ENCODE measurements around the gene C19orf73. TPM values are rescaled to one million over a fixed set of nuclear protein-coding genes. Genes with fewer than 3 reads are reported as not detected.

Gene C19orf73
- total RNA-seq, 4 donors from 2014 or later: 4.9 to 11.2 (median 8.9) TPM

- 15 to 16% methylated on average over 16 of the region's 16 CpGs for WGBS, 2 donors
- intact Hi-C loops (cut with DNase I; ENCODE audit: low total_unique reads): no loop called here
- DNase-seq (ENCODE audit: low spot score in 2 of 2): no peak
- H3K4me3 ChIP-seq (ENCODE audit: low read depth, poor library complexity, severe bottlenecking): no peak overlapping the region
- TF ChIP-seq POLR2A (IDR thresholded peaks at IDR 0.05) (no peak), CTCF (IDR thresholded peaks at IDR 0.05) (no peak)
Measured at GRCh38 chr19:49120325-49120683, 1.4 kb upstream of the C19orf73 start.

GRCh38 chr19:49119411-49120324, 725 bp upstream of the C19orf73 start, which contains the start of gene PPFIA3:
Gene PPFIA3 (plus strand): TSS chr19:49119544. CDS start chr19:49127874, 8,330 bp downstream.
- TF ChIP-seq POLR2A (IDR thresholded peaks at IDR 0.05) (no peak), CTCF (IDR thresholded peaks at IDR 0.05) (no peak)
- intact Hi-C loops (cut with DNase I; ENCODE audit: low total_unique reads): no loop called here
- 0 to 1% methylated on average over 7 to 44 of the region's 90 CpGs for WGBS, 2 donors
- peak within 1 kb of the TSS; percentile 36 for H3K4me3 ChIP-seq (ENCODE audit: low read depth, poor library complexity, severe bottlenecking)
- peak in 1 of 2 donors; percentile 94 for DNase-seq (ENCODE audit: low spot score in 2 of 2)

- 51 to 52% methylated on average over 19 to 24 of the region's 26 CpGs for WGBS, 2 donors
- no peak for DNase-seq (ENCODE audit: low spot score in 2 of 2)
- intact Hi-C loops (cut with DNase I; ENCODE audit: low total_unique reads): no loop called here
- peak overlapping the region; percentile 30 for H3K4me3 ChIP-seq (ENCODE audit: low read depth, poor library complexity, severe bottlenecking)
- TF ChIP-seq POLR2A (IDR thresholded peaks at IDR 0.05): no peak
- TF ChIP-seq CTCF (IDR thresholded peaks at IDR 0.05): no peak
Measured at GRCh38 chr19:49117677-49118564, 1.0 kb downstream of the C19orf73 start.

GRCh38 chr19:49116544-49116943, 2.4 kb downstream of the C19orf73 start:
- no peak overlapping the region for H3K4me3 ChIP-seq (ENCODE audit: low read depth, poor library complexity, severe bottlenecking)
- intact Hi-C loops (cut with DNase I; ENCODE audit: low total_unique reads): no loop called here
- TF ChIP-seq POLR2A (IDR thresholded peaks at IDR 0.05): no peak
- TF ChIP-seq CTCF (IDR thresholded peaks at IDR 0.05): no peak
- 58 to 75% methylated on average over 1 of the region's 1 CpG for WGBS, 2 donors
- no peak for DNase-seq (ENCODE audit: low spot score in 2 of 2)

- no peak for TF ChIP-seq CTCF (IDR thresholded peaks at IDR 0.05)
- no peak for TF ChIP-seq POLR2A (IDR thresholded peaks at IDR 0.05)
- 14 to 16% methylated on average over 25 to 39 of the region's 68 CpGs for WGBS, 2 donors
- DNase-seq (ENCODE audit: low spot score in 2 of 2): peak; percentile 52 to 91
- intact Hi-C loops (cut with DNase I; ENCODE audit: low total_unique reads): no loop called here
- H3K4me3 ChIP-seq (ENCODE audit: low read depth, poor library complexity, severe bottlenecking): peak overlapping the region; percentile 52
Measured at GRCh38 chr19:49114630-49115363, 4.1 kb downstream of the C19orf73 start.

Measured in lower leg skin (tissue), 4 donors.